HepG2 (cell line): ENCODE results near the gene TPCN2. TPM values are rescaled to one million over a fixed set of nuclear protein-coding genes. Genes with fewer than 3 reads are reported as not detected.

ENCODE experiments used
- ATAC-seq: fragments of 200-7000 bp; cut with Tn5 transposase; 3 replicates; pipeline ENCODE4 v1.9.1; 2020; ENCODE audit warnings: mild to moderate bottlenecking, moderate library complexity
- BruUV-seq: library from RNA; stranded (reverse); fragments of 400-500 nt; replicated peaks from 2 replicates; lab custom pipeline; 2021; lab: Mats Ljungman, UMichigan
- CTCF ChIA-PET: fragments of 300-600 bp; formaldehyde crosslinking; extraction: SDS; loops from one replicate; lab custom pipeline; 2021; ENCODE audit warnings: low total read pairs, inconsistent platforms, low intra/inter-chr PET ratio; lab: Yijun Ruan, JAX
- POLR2A ChIA-PET: fragments of 350-600 bp; sonication (Branson Sonifier 250); formaldehyde crosslinking; loops from one replicate; lab custom pipeline; 2020; ENCODE audit warnings: antibody characterized with exemption, inconsistent platforms; lab: Yijun Ruan, JAX
- DNase-seq: peaks from one replicate; pipeline ENCODE4 v3.0.0-alpha.2; 2015; ENCODE audit warnings: low spot score
- FAIRE-seq: peaks from 3 replicates; lab custom pipeline; 2011; peaks lifted over from hg19 to GRCh38; lab: Jason Lieb, UNC
- H2AFZ ChIP-seq: one replicate; pipeline ENCODE4 v1.6.1; 2011; ENCODE audit warnings: low read length, inconsistent platforms
- H3K27ac ChIP-seq: fragments of 300-600 bp; 3 replicates; pipeline ENCODE4 v1.8.0; 2011; ENCODE audit warnings: mixed run types, mild to moderate bottlenecking, mixed read lengths, low read length, inconsistent platforms; ENCODE audit not compliant: insufficient read depth; ENCODE audit errors: extremely low read length
- H3K27me3 ChIP-seq, 2 experiments: fragments of 200-600 bp in 1 of 2; 2 replicates in 1 of 2; 3 replicates in 1 of 2; pipeline versions ENCODE4 v1.6.0 to v1.8.0; 2011; ENCODE audit warnings: low read length in 2 of 2, mild to moderate bottlenecking in 2 of 2, moderate library complexity in 2 of 2, inconsistent platforms in 1 of 2; ENCODE audit not compliant: insufficient read depth in 2 of 2, control insufficient read depth in 1 of 2
- H3K36me3 ChIP-seq, 2 experiments: fragments of 200-600 bp in 1 of 2; replicated peaks in 1 of 2; 2 replicates in 1 of 2; 3 replicates in 1 of 2; pipeline versions ENCODE4 v1.5.1 to v1.8.0; 2011; ENCODE audit warnings: low read length in 2 of 2, inconsistent platforms in 1 of 2; ENCODE audit not compliant: insufficient read depth in 2 of 2, control insufficient read depth in 1 of 2
- H3K4me1 ChIP-seq: 2 replicates; pipeline ENCODE4 v1.5.1; 2012; ENCODE audit warnings: low read length, inconsistent platforms; ENCODE audit not compliant: insufficient read depth
- H3K4me2 ChIP-seq: 2 replicates; pipeline ENCODE4 v1.6.0; 2011; ENCODE audit warnings: low read depth, low read length, inconsistent platforms
- H3K4me3 ChIP-seq, 3 experiments: fragments of 200-600 bp in 1 of 3; sonication (generic), shearing (Covaris generic) in 1 of 3; replicated peaks in 1 of 3; 2 replicates each; pipeline ENCODE4 v1.5.1; 2011 to 2016; ENCODE audit warnings: low read length in 3 of 3, inconsistent platforms in 2 of 3, low read depth in 2 of 3, mild to moderate bottlenecking in 2 of 3, control low read depth in 1 of 3, mixed read lengths in 1 of 3; ENCODE audit not compliant: insufficient read depth in 1 of 3
- H3K79me2 ChIP-seq: one replicate; pipeline ENCODE4 v1.6.1; 2011; ENCODE audit warnings: low read length, inconsistent platforms; ENCODE audit not compliant: insufficient read depth
- H3K9ac ChIP-seq: 2 replicates; pipeline ENCODE4 v1.6.0; 2011; ENCODE audit warnings: mild to moderate bottlenecking, low read depth, low read length, inconsistent platforms; ENCODE audit not compliant: insufficient read depth
- H3K9me3 ChIP-seq: 2 replicates; pipeline ENCODE4 v1.5.1; 2012; ENCODE audit warnings: mild to moderate bottlenecking, low read length
- H4K20me1 ChIP-seq: 2 replicates; pipeline ENCODE4 v1.6.0; 2011; ENCODE audit warnings: inconsistent platforms, mild to moderate bottlenecking, low read length, moderate library complexity; ENCODE audit not compliant: insufficient read depth
- BCL6 ChIP-seq: IDR thresholded peaks from 2 replicates; pipeline ENCODE4 v1.6.1; 2016; ENCODE audit warnings: missing genetic modification reagents, missing compliant biosample characterization
- ELF4 ChIP-seq: sonication (generic); formaldehyde crosslinking; IDR thresholded peaks from 2 replicates; pipeline ENCODE4 v1.5.0; 2020; ENCODE audit warnings: missing genetic modification reagents, mild to moderate bottlenecking, moderate library complexity, borderline replicate concordance
- ESRRA ChIP-seq: sonication (generic); formaldehyde crosslinking; IDR thresholded peaks from 2 replicates; pipeline ENCODE4 v1.5.1; 2020; ENCODE audit warnings: mild to moderate bottlenecking, low read depth, missing genetic modification reagents
- IRF2 ChIP-seq: IDR thresholded peaks from 2 replicates; pipeline ENCODE4 v1.6.1; 2018; ENCODE audit warnings: missing genetic modification reagents, missing compliant biosample characterization
- NFYC ChIP-seq: IDR thresholded peaks from 2 replicates; pipeline ENCODE4 v1.6.1; 2016; ENCODE audit warnings: missing genetic modification reagents, missing compliant biosample characterization
- NONO ChIP-seq, 2 experiments: fragments of 450-650 bp in 1 of 2; sonication (generic) in 1 of 2; formaldehyde crosslinking in 1 of 2; IDR thresholded peaks in 1 of 2; conservative IDR thresholded peaks in 1 of 2; 2 replicates each; pipeline versions ENCODE4 v1.6.1 to v1.8.0; 2017 to 2022; ENCODE audit warnings: mild to moderate bottlenecking in 1 of 2, missing genetic modification reagents in 1 of 2, moderate library complexity in 1 of 2
- ONECUT2 ChIP-seq: sonication (generic); formaldehyde crosslinking; IDR thresholded peaks from 2 replicates; pipeline ENCODE4 v1.4.0; 2020; ENCODE audit warnings: missing genetic modification reagents
- RARG ChIP-seq: sonication (generic); formaldehyde crosslinking; IDR thresholded peaks from 2 replicates; pipeline ENCODE4 v1.4.0; 2020; ENCODE audit warnings: low read depth, mild to moderate bottlenecking, missing genetic modification reagents
- TRIM24 ChIP-seq: sonication (generic); formaldehyde crosslinking; IDR thresholded peaks from 2 replicates; pipeline ENCODE4 v1.8.0; 2022; ENCODE audit warnings: mild to moderate bottlenecking, missing genetic modification reagents
- ZNF136 ChIP-seq: sonication (generic); formaldehyde crosslinking; IDR thresholded peaks from 2 replicates; pipeline ENCODE4 v1.8.1; 2022; ENCODE audit warnings: low read depth, mild to moderate bottlenecking, moderate library complexity, missing genetic modification reagents
- ZNF441 ChIP-seq: sonication (generic); formaldehyde crosslinking; IDR thresholded peaks from 2 replicates; pipeline ENCODE4 v1.7.0; 2021; ENCODE audit warnings: missing genetic modification reagents, borderline replicate concordance
- ZNF567 ChIP-seq: sonication (generic); formaldehyde crosslinking; IDR thresholded peaks from 2 replicates; pipeline ENCODE4 v1.8.1; 2023; ENCODE audit warnings: mild to moderate bottlenecking, missing genetic modification reagents, borderline replicate concordance
- ZNF703 ChIP-seq: sonication (generic); formaldehyde crosslinking; IDR thresholded peaks from 2 replicates; pipeline ENCODE4 v1.5.1; 2020; ENCODE audit warnings: missing genetic modification reagents, mild to moderate bottlenecking, moderate library complexity, borderline replicate concordance
- ZNF713 ChIP-seq: sonication (generic); formaldehyde crosslinking; IDR thresholded peaks from 2 replicates; pipeline ENCODE4 v1.4.0; 2020; ENCODE audit warnings: mild to moderate bottlenecking, missing genetic modification reagents
- ZNF773 ChIP-seq: sonication (generic); formaldehyde crosslinking; IDR thresholded peaks from 2 replicates; pipeline ENCODE4 v1.4.0; 2020; ENCODE audit warnings: missing genetic modification reagents, borderline replicate concordance
- ZNF850 ChIP-seq: sonication (generic); formaldehyde crosslinking; conservative IDR thresholded peaks from 2 replicates; pipeline ENCODE4 v1.9.0; 2021; ENCODE audit warnings: mild to moderate bottlenecking, missing genetic modification reagents
- ZNF891 ChIP-seq: sonication (generic); formaldehyde crosslinking; IDR thresholded peaks from 2 replicates; pipeline ENCODE4 v1.5.0; 2020; ENCODE audit warnings: mild to moderate bottlenecking, missing genetic modification reagents
- WGBS: methylation state at CpG from one replicate; pipeline ENCODE4 v1.1.6; 2017; ENCODE audit warnings: low lambda C conversion rate; 5-methylcytosine and 5-hydroxymethylcytosine counted together
- in situ Hi-C: cut with HindIII; loops from 2 replicates; pipeline ENCODE4 v1.10.0; 2017; ENCODE audit warnings: low pct_unique_long_range_greater_than_20kb; ENCODE audit not compliant: extremely low pct_ligation_motif_present
- intact Hi-C: fragments of 100-400 bp; cut with micrococcal nuclease; formaldehyde crosslinking; loops from one replicate; pipeline ENCODE4 v1.10.0; 2022; ENCODE audit not compliant: unreplicated experiment
- polyA plus RNA-seq, 8 experiments: library from polyadenylated mRNA; depleted of rRNA in 3 of 8; stranded (reverse) in 7 of 8; unstranded in 1 of 8; fragments of >200 nt; fragmentation: Illumina TruSeq in 4 of 8; extraction: Trizol in 4 of 8; gene quantifications; 2 replicates each; pipeline versions ENCODE4 v1.2.1 to v1.2.3, GENCODE V29; 2011 to 2016; ENCODE audit warnings: low read depth in 4 of 8, missing spikeins in 1 of 8, mixed read lengths in 1 of 8; ENCODE audit not compliant: insufficient read depth in 1 of 8
- total RNA-seq, 5 experiments: library from RNA; depleted of rRNA; stranded (reverse); fragments of >200 nt; fragmentation: Illumina TruSeq; extraction: Trizol; gene quantifications; 2 replicates each; pipeline ENCODE4 v1.2.3, GENCODE V29; 2016; ENCODE audit warnings: low read depth in 1 of 5

TPCN2 gene
- total and polyA plus RNA-seq, 2 of the 13 experiments (the other 11 are each of a cell fraction or from before 2014, with no cell fraction given): 5.6 to 5.9 TPM

DNA sequence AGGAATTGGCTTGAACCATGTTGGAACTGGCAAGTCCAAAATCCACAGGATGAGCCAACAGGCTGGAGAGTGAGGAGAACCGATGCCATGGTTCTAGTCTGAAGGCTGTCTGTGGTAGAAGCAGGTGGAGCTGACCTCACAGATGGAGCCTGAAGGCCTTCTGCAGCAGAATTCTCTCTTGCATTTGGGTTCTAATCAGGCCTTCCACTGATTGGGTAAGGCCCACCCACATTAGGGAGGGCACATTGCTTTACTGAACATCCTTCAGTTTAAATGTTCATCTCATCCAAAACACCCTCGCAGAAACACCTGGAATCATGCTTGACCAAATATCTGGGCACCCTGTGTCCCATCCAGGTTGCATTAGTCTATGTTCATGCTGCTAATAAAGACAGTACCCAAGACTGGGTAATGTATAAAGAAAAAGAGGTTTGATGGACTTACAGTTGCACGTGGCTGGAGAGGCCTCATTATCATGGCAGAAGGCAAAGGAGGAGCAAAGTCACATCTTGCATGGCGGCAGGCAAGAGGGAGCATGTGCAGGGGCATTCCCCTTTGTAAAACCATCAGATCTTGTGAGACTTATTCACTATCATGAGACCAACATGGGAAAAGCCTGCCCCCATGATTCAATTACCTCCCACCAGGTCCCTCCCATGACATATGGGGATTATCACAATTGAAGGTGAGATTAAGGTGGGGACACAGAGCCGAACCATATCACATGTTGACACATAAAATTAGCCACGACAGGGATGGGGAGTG, 122.9 kb downstream of the TPCN2 start:
- Histone ChIP-seq H3K79me2 (no peaks in the 10 kb centered on the region), H3K4me2 (no peak overlapping the region), H3K9ac (no peak overlapping the region), H3K27ac (no peak overlapping the region), H3K36me3 (no peaks in the 10 kb centered on the region), H3K4me3 (no peak overlapping the region), H3K27me3 (peaks cover 0 to 8% of the 10 kb centered on the region in 2 experiments; a peak in 1 of 5 replicates), H4K20me1 (no peaks in the 10 kb centered on the region), H3K9me3 (no peaks in the 10 kb centered on the region), H2AFZ (no peak overlapping the region), H3K4me1 (peaks cover 30% of the 10 kb centered on the region)
- 46% methylated on average over 5 of the region's 6 CpGs for WGBS
- BruUV-seq: no TSS peak
- DNase-seq: no peak
- intact Hi-C loops: no loop called here
- FAIRE-seq: no peak
- ATAC-seq: no peak
- in situ Hi-C loops: no loop called here
- POLR2A ChIA-PET: no interaction called here
- CTCF ChIA-PET: no interaction called here
- TF ChIP-seq ZNF891 (CRISPR knock-in tag): no peak
- TF ChIP-seq NFYC: no peak
- TF ChIP-seq ZNF850 (CRISPR knock-in tag): no peak
- TF ChIP-seq NONO (IDR thresholded peaks at IDR 0.05): no peak
- no peak for TF ChIP-seq NONO (CRISPR knock-in tag; conservative IDR thresholded peaks at IDR 0.05)
- no peak for TF ChIP-seq ZNF136 (CRISPR knock-in tag)
- no peak for TF ChIP-seq ZNF441 (CRISPR knock-in tag)
- no peak for TF ChIP-seq ZNF713 (CRISPR knock-in tag)
- TF ChIP-seq ELF4: no peak
- no peak for TF ChIP-seq ZNF773
- no peak for TF ChIP-seq RARG (CRISPR knock-in tag)
- TF ChIP-seq ESRRA (CRISPR knock-in tag): no peak
- no peak for TF ChIP-seq ZNF703 (CRISPR knock-in tag)
- no peak for TF ChIP-seq IRF2 (CRISPR knock-in tag)
- TF ChIP-seq TRIM24 (CRISPR knock-in tag): no peak
- TF ChIP-seq BCL6: no peak
- no peak for TF ChIP-seq ZNF567 (CRISPR knock-in tag)
- TF ChIP-seq ONECUT2: no peak
- TF ChIP-seq, all 625 proteins: peak for 0
